ENCODE data around the gene PPP2CA. TPM values are rescaled to one million over a fixed set of nuclear protein-coding genes. Genes with fewer than 3 reads are reported as not detected.

The PPP2CA gene
- total and polyA plus RNA-seq, 9 of the 15 experiments (the other 6 are each of a cell fraction or from before 2014, with no cell fraction given), result 23.0 to 257 (median 109) TPM

GRCh38 chr5:134227776-134228175, 1.9 kb upstream of the PPP2CA start:
- intact Hi-C loops (cut with micrococcal nuclease), result loop anchor here (2.0 kb wide), 3 partner anchors 21 to 61 kb away; no protein-coding TSS in a partner anchor
- H3K27me3 ChIP-seq (ENCODE audit: control insufficient read depth in 2 of 2, insufficient read depth in 2 of 2, low read length in 2 of 2), result no peaks in the 10 kb centered on the region
- in situ Hi-C loops (cut with MboI), result no loop called here
- TF ChIP-seq ZNF589 (CRISPR knock-in tag; IDR thresholded peaks at IDR 0.05; ENCODE audit: low read depth) (no peak), ZNF583 (CRISPR knock-in tag; IDR thresholded peaks at IDR 0.05) (no peak), HEY1 (CRISPR knock-in tag; IDR thresholded peaks at IDR 0.05; ENCODE audit: borderline replicate concordance) (no peak), FOXK2 (conservative IDR thresholded peaks at IDR 0.05 in 1 of 2, IDR thresholded peaks at IDR 0.05 in 1 of 2; ENCODE audit: low read depth in 2 of 2) (no peak), TEAD4 (IDR thresholded peaks at IDR 0.05; ENCODE audit: low read length) (no peak), TEAD4 (CRISPR knock-in tag; IDR thresholded peaks at IDR 0.05; ENCODE audit: borderline replicate concordance) (no peak), U2AF2 (optimal IDR thresholded peaks at IDR 0.05; ENCODE audit: low read depth, low read length) (no peak), HDAC3 (IDR thresholded peaks at IDR 0.05; ENCODE audit: borderline replicate concordance, partially characterized antibody) (no peak), MLLT1 (IDR thresholded peaks at IDR 0.05) (no peak), SETDB1 (IDR thresholded peaks at IDR 0.05; ENCODE audit: low read length) (no peak), ZNF398 (CRISPR knock-in tag; IDR thresholded peaks at IDR 0.05) (no peak), CBX3 (IDR thresholded peaks at IDR 0.05; ENCODE audit: borderline replicate concordance in 1 of 2, low read length in 2 of 2) (no peak), TRIM25 (IDR thresholded peaks at IDR 0.05; ENCODE audit: borderline replicate concordance) (no peak)
- DNase-seq (ENCODE audit: extremely low read depth in 1 of 4, low spot score in 3 of 4) (no peak), FAIRE-seq (no peak), ATAC-seq (no peak)
- no peak overlapping the region for H3K4me2 ChIP-seq (ENCODE audit: insufficient read depth, low read length)
- H3K9me3 ChIP-seq (replicated peaks; ENCODE audit: control insufficient read depth, insufficient read depth, low read depth, low read length), result no peaks in the 10 kb centered on the region
- H3K79me2 ChIP-seq (ENCODE audit: control insufficient read depth, insufficient read depth, low read length), result peaks cover 44% of the 10 kb centered on the region
- peaks cover 21% of the 10 kb centered on the region; the same call in 2 of the 3 replicates for H3K36me3 ChIP-seq (ENCODE audit: control insufficient read depth, insufficient read depth, low read length)
- H3K4me1 ChIP-seq (replicated peaks in 1 of 2; ENCODE audit: control insufficient read depth in 2 of 2, insufficient read depth in 2 of 2, low read length in 2 of 2), result peaks cover 15 to 20% of the 10 kb centered on the region in 2 experiments
- 76% methylated on average over 3 of the region's 3 CpGs for WGBS (ENCODE audit: insufficient coverage, low coverage, missing lambda C conversion rate)
- H3K27ac ChIP-seq (ENCODE audit: extremely low read depth, low read depth, low read length), result no peak overlapping the region
- CTCF ChIA-PET (ENCODE audit: low intra/inter-chr PET ratio), result interaction anchor here (0.6 kb wide), 1 partner anchor 343 kb away, joined by 3 read pairs; no protein-coding TSS in a partner anchor
- H3K9ac ChIP-seq (ENCODE audit: insufficient read depth in 1 of 2, low read depth in 2 of 2, low read length in 2 of 2), result no peak overlapping the region
- no peak overlapping the region for H3K4me3 ChIP-seq
- H3K9me1 ChIP-seq (ENCODE audit: control insufficient read depth, insufficient read depth, low read length), result peaks cover under 1% of the 10 kb centered on the region
- H2AFZ ChIP-seq (ENCODE audit: low read depth, low read length), result no peak overlapping the region
- peaks cover 21% of the 10 kb centered on the region for H4K20me1 ChIP-seq (replicated peaks; ENCODE audit: control insufficient read depth, insufficient read depth, low read length)
- POLR2A ChIA-PET, result interaction anchor here (0.9 to 2.1 kb wide), 3 partner anchors 14 to 51 kb away, joined by 3 to 9 read pairs (median 4); partner anchors contain the start of gene SKP1
- no TSS peak for BruUV-seq (replicated peaks)

All from K562 (cell line).